ENCODE results near the gene NEURL4.
"Not testable (repeated sequence)": the region's sequence is repeated elsewhere in the genome, so short reads cannot be mapped to it uniquely, and the experiment has no call there.

The NEURL4 gene
- total RNA-seq = 31.2 to 49.2 (median 44.1) reads per million in 4 donors

GRCh38 chr17:7328840-7329373 lies at the start of gene NEURL4:
Gene NEURL4, minus strand, starts transcription at chr17:7329335. Its CDS starts 23 bp downstream, at chr17:7329312.
- peak in 1 of 5 donors; percentile 33 for DNase-seq

DNA sequence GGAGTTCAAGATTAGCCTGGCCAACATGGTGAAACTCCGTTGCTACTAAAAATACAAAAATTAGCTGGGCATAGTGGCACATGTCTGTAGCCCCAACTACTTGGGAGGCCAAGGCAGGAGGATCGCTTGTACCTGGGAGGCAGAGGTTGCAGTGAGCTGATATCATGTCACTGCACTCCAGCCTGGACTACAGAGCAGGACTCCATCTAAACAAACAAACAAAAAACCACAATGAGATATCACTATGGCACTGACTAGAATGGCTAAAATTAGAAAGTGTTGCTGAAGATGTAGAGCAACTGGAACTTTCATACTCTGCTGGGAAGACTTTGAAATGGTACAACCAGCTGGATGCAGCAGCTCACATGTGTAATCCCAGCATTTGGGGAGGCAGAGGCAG lies 45.2 kb upstream of the NEURL4 start:
- no peak for DNase-seq

DNA sequence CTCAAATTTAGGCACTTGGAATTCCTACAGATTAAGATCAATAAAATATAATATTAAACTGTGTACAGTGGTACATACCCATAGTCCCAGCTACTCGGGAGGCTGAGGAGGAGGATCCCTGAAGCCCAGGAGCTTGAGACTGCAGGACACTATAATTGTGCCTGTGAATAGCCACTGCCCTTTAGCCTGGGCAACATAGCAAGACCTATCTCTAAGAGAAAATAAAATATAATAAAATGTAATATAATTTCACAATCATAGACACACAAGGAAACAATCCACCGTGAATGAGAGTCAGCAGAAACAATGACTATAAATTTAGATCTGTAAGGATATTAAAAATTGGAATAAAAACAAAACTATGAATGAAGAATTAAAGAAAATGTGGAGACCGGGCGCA lies 41.7 kb upstream of the NEURL4 start:
- DNase-seq = no peak

- no peak for DNase-seq
Observed at GRCh38 chr17:7369825-7370224, 40.7 kb upstream of the NEURL4 start.

- DNase-seq = not testable (repeated sequence)
Observed at GRCh38 chr17:7368599-7368994, 39.5 kb upstream of the NEURL4 start.

DNA sequence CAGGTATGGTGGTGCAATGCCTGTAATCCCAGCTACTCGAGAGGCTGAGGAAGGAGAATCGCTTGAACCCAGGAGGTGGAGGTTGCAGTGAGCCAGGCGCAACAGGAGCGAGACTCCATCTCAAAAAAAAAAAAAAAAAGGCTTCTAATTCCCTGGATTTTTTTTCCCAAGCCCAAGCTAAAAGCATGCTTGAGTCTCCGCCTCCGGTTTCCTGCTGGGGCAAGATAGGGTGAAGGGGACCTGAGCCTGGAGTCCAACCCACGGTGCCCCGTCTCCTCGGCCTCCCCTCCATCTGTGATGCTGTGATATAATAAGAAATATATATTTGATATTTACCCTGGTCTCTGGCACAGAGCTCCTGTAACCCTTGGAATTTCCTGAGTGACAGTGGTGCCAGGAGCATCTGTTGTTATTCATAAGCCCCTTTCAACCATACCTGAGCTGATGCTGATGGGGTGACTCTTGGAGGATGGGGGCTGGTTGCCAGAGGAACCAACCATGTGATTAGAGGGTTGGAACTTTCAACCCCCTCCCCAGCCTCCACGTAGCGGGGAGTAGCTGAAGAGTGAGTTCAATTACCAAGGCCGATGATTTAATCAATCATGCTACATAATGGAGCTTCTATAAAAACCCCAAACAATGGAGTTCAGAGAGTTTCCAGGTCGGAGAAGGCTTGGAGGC lies 38.9 kb upstream of the NEURL4 start:
- DNase-seq = no peak

- DNase-seq = no peak
Observed at GRCh38 chr17:7367083-7367482, 37.9 kb upstream of the NEURL4 start.

DNA sequence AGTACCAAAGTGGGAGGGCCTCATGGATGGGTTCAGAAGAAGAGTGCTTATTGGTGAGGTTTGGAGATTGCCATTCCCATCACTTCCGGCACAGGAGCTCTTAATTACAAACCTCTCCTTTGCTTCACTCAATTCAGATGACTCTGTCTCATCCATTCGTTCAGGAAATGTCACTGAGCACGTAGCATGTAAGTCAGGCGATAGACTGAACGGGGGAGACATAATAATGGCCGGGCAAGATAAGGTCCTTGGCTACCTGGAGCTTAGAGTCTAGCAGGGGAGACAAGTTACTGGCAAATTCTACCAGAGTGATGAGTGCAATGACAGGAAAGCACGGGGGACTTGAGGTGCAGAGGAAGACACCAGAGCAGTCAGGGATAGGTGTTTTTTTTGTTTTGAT lies 36.8 kb upstream of the NEURL4 start:
- DNase-seq = not testable (repeated sequence)

GRCh38 chr17:7363311-7363710 lies 34.2 kb upstream of the NEURL4 start:
- no peak for DNase-seq

DNA sequence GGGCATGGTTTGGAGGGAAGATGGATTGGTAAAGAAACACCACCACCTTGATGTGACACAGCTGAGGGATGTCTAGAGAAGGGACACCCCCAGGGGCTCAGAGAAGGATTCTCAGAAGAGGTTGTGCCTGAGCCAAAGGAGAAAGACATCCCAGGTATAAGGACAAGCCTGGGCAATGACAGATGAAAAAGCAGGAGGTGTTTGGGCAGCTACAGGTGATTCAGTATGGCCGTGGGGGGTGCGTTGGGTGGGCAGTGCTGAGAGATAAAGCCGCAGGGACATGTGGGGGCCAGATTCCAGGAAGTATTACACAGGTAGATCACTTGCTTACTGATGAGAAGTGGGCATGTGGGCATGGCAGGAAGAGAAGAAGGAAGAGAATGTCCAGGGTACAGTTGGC lies 32.8 kb upstream of the NEURL4 start:
- DNase-seq = no peak

GRCh38 chr17:7357381-7357780 lies 28.2 kb upstream of the NEURL4 start:
- DNase-seq = no peak

DNA sequence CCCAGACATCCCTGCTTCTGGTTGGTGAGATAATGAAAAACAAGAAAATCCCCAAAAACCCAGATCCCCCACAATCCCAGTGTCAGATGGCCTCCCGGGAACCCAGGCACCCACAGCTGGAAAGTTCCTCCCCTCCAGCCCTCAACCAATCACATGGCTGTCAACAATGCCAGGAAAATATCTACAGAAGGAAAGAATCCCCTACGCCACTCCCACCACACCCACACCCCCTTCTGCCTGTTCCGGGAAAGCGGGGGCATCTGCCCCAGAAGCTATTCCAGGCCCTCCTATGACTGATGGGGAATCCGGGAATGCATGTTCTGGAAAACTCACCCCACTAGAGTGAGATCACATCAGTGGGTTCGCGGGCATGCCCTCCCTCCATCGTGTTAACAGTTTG lies 27.6 kb upstream of the NEURL4 start:
- DNase-seq = no peak

GRCh38 chr17:7356072-7356549 lies 27.0 kb upstream of the NEURL4 start:
- peak; percentile 60 to 85 (median 77) for DNase-seq

GRCh38 chr17:7355573-7355972 lies 26.4 kb upstream of the NEURL4 start:
- no peak for DNase-seq

DNA sequence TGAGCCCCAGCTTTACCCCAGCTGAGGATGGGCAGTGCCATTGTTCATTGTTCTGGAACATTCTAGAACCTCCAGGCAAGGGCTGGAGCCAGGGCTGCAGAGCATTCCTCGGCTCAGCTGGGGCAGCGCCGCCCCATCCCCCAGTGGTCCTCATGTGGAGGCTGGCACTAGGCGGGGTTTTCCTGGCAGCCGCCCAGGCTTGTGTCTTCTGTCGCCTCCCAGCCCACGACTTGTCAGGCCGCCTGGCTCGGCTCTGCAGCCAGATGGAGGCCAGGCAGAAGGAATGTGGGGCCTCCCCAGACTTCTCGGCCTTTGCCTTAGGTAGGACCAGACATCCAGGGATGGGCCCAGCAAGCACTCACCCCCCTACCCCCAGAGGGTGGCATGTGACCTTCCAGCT lies 25.9 kb upstream of the NEURL4 start, which contains the start of gene TMEM95:
TSS of gene TMEM95 (plus strand) at position 104 of the 400 bp plus-strand sequence. CDS start at position 153, 49 bp downstream.
- no peak for DNase-seq

GRCh38 chr17:7354262-7354843 lies 25.2 kb upstream of the NEURL4 start:
- DNase-seq = no peak

DNA sequence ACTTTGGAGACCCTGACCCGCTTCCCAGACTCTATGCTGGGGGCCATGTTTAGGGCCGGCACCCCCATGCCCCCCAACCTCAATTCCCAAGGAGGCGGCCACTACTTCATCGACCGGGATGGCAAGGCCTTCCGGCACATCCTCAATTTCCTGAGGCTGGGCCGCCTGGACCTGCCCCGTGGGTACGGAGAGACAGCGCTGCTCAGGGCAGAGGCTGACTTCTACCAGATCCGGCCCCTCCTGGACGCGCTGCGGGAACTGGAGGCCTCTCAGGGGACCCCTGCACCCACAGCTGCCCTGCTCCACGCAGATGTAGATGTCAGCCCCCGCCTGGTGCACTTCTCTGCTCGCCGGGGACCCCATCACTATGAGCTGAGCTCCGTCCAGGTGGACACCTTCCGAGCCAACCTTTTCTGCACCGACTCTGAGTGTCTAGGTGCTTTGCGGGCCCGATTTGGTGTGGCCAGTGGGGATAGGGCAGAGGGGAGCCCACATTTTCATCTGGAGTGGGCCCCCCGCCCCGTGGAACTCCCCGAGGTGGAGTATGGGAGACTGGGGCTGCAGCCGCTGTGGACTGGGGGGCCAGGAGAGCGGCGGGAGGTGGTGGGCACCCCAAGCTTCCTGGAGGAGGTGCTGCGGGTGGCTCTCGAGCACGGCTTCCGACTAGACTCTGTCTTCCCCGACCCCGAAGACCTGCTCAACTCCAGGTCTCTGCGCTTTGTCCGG lies 23.9 kb upstream of the NEURL4 start:
- no peak for DNase-seq

- DNase-seq = no peak
Observed at GRCh38 chr17:7352503-7352889, 23.4 kb upstream of the NEURL4 start.

- peak; percentile 58 to 80 (median 76) for DNase-seq
Observed at GRCh38 chr17:7351665-7352502, 22.7 kb upstream of the NEURL4 start, which contains the start of gene KCTD11. Gene KCTD11, plus strand, starts transcription at chr17:7352162.

- no peak for DNase-seq
Observed at GRCh38 chr17:7348478-7349242, 19.5 kb upstream of the NEURL4 start.

Measured in T-helper 1 cell (primary cell).